HEK293 (cell line): ENCODE data around the gene CMTM4.
A peak's percentile ranks its signal among the peaks of the same experiment; 100 is the strongest.

Experiments used
- SCRT2 ChIP-seq: fragments of 450-650 bp; formaldehyde crosslinking; IDR thresholded peaks from 2 replicates; pipeline ENCODE4 v1.5.1; 2016; ENCODE audit warnings: missing biosample characterization, missing genetic modification characterization
- ZBTB1 ChIP-seq: fragments of 450-650 bp; formaldehyde crosslinking; IDR thresholded peaks from 2 replicates; pipeline ENCODE4 v1.5.1; 2016; ENCODE audit warnings: missing biosample characterization, missing genetic modification characterization
- ZBTB17 ChIP-seq: fragments of 450-650 bp; formaldehyde crosslinking; IDR thresholded peaks from 2 replicates; pipeline ENCODE4 v1.5.1; 2016; ENCODE audit warnings: missing biosample characterization, missing genetic modification characterization
- ZEB2 ChIP-seq: fragments of 450-650 bp; formaldehyde crosslinking; IDR thresholded peaks from 2 replicates; pipeline ENCODE4 v1.5.1; 2016; ENCODE audit warnings: missing biosample characterization, missing genetic modification characterization
- ZFP3 ChIP-seq: fragments of 450-650 bp; formaldehyde crosslinking; IDR thresholded peaks from 2 replicates; pipeline ENCODE4 v1.5.1; 2016; ENCODE audit warnings: low read depth, missing biosample characterization, missing genetic modification characterization
- ZNF184 ChIP-seq: fragments of 450-650 bp; IDR thresholded peaks from 2 replicates; pipeline ENCODE4 v1.5.1; 2018; ENCODE audit warnings: missing biosample characterization, mild to moderate bottlenecking, missing genetic modification characterization
- ZNF211 ChIP-seq: fragments of 450-650 bp; formaldehyde crosslinking; IDR thresholded peaks from 2 replicates; pipeline ENCODE4 v1.5.1; 2016; ENCODE audit warnings: low read depth, missing biosample characterization, missing genetic modification characterization
- ZNF324 ChIP-seq: fragments of 450-650 bp; formaldehyde crosslinking; IDR thresholded peaks from 2 replicates; pipeline ENCODE4 v1.5.1; 2016; ENCODE audit warnings: missing biosample characterization, missing genetic modification characterization
- ZNF423 ChIP-seq: fragments of 450-650 bp; formaldehyde crosslinking; IDR thresholded peaks from 2 replicates; pipeline ENCODE4 v1.5.1; 2016; ENCODE audit warnings: missing biosample characterization, missing genetic modification characterization
- ZNF510 ChIP-seq: fragments of 450-650 bp; formaldehyde crosslinking; IDR thresholded peaks from 2 replicates; pipeline ENCODE4 v1.5.1; 2018; ENCODE audit warnings: mild to moderate bottlenecking, missing genetic modification characterization, missing biosample characterization; ENCODE audit not compliant: insufficient replicate concordance
- ZNF529 ChIP-seq: fragments of 450-650 bp; formaldehyde crosslinking; IDR thresholded peaks from 2 replicates; pipeline ENCODE4 v1.5.1; 2017; ENCODE audit warnings: missing genetic modification characterization, missing biosample characterization; ENCODE audit not compliant: insufficient replicate concordance
- ZNF530 ChIP-seq: fragments of 450-650 bp; formaldehyde crosslinking; IDR thresholded peaks from 2 replicates; pipeline ENCODE4 v1.5.1; 2016; ENCODE audit warnings: low read depth, missing biosample characterization, missing genetic modification characterization
- ZNF544 ChIP-seq: fragments of 450-650 bp; formaldehyde crosslinking; IDR thresholded peaks from 2 replicates; pipeline ENCODE4 v1.5.0; 2017; ENCODE audit warnings: missing biosample characterization, missing genetic modification characterization
- ZNF585B ChIP-seq: fragments of 450-650 bp; formaldehyde crosslinking; IDR thresholded peaks from 2 replicates; pipeline ENCODE4 v1.5.1; 2016; ENCODE audit warnings: missing biosample characterization, missing genetic modification characterization
- ZNF600 ChIP-seq: fragments of 450-650 bp; formaldehyde crosslinking; IDR thresholded peaks from 2 replicates; pipeline ENCODE4 v1.5.1; 2016; ENCODE audit warnings: missing biosample characterization, missing genetic modification characterization
- ZNF623 ChIP-seq: fragments of 450-650 bp; formaldehyde crosslinking; IDR thresholded peaks from 2 replicates; pipeline ENCODE4 v1.5.1; 2016; ENCODE audit warnings: missing biosample characterization, missing genetic modification characterization
- ZNF624 ChIP-seq: fragments of 450-650 bp; formaldehyde crosslinking; IDR thresholded peaks from 2 replicates; pipeline ENCODE4 v1.5.1; 2017; ENCODE audit warnings: missing biosample characterization, missing genetic modification characterization
- ZNF776 ChIP-seq: fragments of 450-650 bp; formaldehyde crosslinking; IDR thresholded peaks from 2 replicates; pipeline ENCODE4 v1.5.0; 2017; ENCODE audit warnings: missing biosample characterization, missing genetic modification characterization, borderline replicate concordance
- TF ChIP-seq, protein P1 (sequence below): fragments of 450-650 bp; formaldehyde crosslinking; IDR thresholded peaks from 2 replicates; pipeline ENCODE4 v1.5.1; 2016; ENCODE audit warnings: missing biosample characterization, missing genetic modification characterization
- TF ChIP-seq, protein P2 (sequence below): fragments of 450-650 bp; formaldehyde crosslinking; IDR thresholded peaks from 2 replicates; pipeline ENCODE4 v1.5.1; 2016; ENCODE audit warnings: missing biosample characterization, missing genetic modification characterization
- TF ChIP-seq, protein P3 (sequence below): IDR thresholded peaks from 2 replicates; pipeline ENCODE4 v1.6.1; 2011; ENCODE audit warnings: mild to moderate bottlenecking, low read depth, low read length, borderline replicate concordance
- TF ChIP-seq, protein P4 (sequence below): fragments of 450-650 bp; formaldehyde crosslinking; IDR thresholded peaks from 2 replicates; pipeline ENCODE4 v1.5.1; 2016; ENCODE audit warnings: missing biosample characterization, missing genetic modification characterization
- TF ChIP-seq, protein P5 (sequence below): fragments of 450-650 bp; formaldehyde crosslinking; IDR thresholded peaks from 2 replicates; pipeline ENCODE4 v1.5.1; 2016; ENCODE audit warnings: missing biosample characterization, missing genetic modification characterization
- TF ChIP-seq, protein P6 (sequence below): fragments of 450-650 bp; formaldehyde crosslinking; IDR thresholded peaks from 2 replicates; pipeline ENCODE4 v1.5.1; 2016; ENCODE audit warnings: missing biosample characterization, missing genetic modification characterization, borderline replicate concordance

The CMTM4 gene

DNA sequence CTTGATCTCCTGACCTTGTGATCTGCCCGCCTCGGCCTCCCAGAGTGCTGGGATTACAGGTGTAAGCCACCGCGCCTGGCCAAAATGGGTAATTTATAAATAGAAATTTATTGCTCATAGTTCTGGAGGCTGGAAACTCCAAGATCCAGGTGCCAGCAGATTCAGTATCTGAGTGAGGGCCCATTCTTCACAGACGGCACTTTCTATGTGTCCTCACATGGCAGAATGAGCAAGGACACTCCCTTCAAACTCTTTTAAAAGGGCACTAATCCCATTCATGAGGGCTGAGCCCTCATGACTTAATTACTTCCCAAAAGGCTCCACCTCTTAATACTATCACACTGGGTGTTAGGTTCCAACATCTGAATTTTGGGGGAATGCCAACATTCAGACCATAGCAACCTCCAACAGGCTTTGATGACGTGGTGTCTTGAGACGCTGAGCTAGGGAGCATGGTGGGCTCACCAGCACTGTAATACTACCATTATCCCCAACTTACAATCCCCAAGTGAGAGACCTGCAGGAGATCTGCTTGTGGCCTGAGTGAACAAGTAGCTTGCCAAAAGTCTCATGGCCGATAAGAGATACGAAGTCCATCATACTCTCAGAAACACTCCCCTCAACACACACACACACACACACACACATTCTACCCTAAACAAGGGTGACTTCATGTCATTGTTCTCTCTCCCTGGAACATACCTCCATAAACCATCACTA lies 8.5 kb downstream of the CMTM4 start (continued):
- TF ChIP-seq ZNF776 (tag by site-specific recombination) (no peak), ZBTB17 (tag by site-specific recombination) (no peak), ZNF510 (tag by site-specific recombination) (no peak), ZNF211 (tag by site-specific recombination) (no peak), ZBTB1 (tag by site-specific recombination) (no peak), ZEB2 (tag by site-specific recombination) (0 out of 2 replicates have a peak, but pooled peaks have one; percentile 15), ZNF529 (tag by site-specific recombination) (no peak), ZNF423 (no peak), ZNF324 (tag by site-specific recombination) (no peak), ZNF530 (tag by site-specific recombination) (no peak), ZNF184 (tag by site-specific recombination) (no peak), ZNF600 (tag by site-specific recombination) (0 out of 2 replicates have a peak, but pooled peaks have one; percentile 45), ZFP3 (tag by site-specific recombination) (no peak), ZNF585B (no peak), SCRT2 (tag by site-specific recombination) (peak; percentile 25; the same call in 1 of the 2 replicates), ZNF623 (tag by site-specific recombination) (peak; percentile 13; the same call in 1 of the 2 replicates), ZNF624 (no peak), ZNF544 (tag by site-specific recombination) (no peak)
- TF ChIP-seq, protein P1, sequence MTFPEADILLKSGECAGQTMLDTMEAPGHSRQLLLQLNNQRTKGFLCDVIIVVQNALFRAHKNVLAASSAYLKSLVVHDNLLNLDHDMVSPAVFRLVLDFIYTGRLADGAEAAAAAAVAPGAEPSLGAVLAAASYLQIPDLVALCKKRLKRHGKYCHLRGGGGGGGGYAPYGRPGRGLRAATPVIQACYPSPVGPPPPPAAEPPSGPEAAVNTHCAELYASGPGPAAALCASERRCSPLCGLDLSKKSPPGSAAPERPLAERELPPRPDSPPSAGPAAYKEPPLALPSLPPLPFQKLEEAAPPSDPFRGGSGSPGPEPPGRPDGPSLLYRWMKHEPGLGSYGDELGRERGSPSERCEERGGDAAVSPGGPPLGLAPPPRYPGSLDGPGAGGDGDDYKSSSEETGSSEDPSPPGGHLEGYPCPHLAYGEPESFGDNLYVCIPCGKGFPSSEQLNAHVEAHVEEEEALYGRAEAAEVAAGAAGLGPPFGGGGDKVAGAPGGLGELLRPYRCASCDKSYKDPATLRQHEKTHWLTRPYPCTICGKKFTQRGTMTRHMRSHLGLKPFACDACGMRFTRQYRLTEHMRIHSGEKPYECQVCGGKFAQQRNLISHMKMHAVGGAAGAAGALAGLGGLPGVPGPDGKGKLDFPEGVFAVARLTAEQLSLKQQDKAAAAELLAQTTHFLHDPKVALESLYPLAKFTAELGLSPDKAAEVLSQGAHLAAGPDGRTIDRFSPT: no peak
- TF ChIP-seq, protein P2, sequence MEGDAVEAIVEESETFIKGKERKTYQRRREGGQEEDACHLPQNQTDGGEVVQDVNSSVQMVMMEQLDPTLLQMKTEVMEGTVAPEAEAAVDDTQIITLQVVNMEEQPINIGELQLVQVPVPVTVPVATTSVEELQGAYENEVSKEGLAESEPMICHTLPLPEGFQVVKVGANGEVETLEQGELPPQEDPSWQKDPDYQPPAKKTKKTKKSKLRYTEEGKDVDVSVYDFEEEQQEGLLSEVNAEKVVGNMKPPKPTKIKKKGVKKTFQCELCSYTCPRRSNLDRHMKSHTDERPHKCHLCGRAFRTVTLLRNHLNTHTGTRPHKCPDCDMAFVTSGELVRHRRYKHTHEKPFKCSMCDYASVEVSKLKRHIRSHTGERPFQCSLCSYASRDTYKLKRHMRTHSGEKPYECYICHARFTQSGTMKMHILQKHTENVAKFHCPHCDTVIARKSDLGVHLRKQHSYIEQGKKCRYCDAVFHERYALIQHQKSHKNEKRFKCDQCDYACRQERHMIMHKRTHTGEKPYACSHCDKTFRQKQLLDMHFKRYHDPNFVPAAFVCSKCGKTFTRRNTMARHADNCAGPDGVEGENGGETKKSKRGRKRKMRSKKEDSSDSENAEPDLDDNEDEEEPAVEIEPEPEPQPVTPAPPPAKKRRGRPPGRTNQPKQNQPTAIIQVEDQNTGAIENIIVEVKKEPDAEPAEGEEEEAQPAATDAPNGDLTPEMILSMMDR (tag by site-specific recombination): no peak
- TF ChIP-seq, protein P3, sequence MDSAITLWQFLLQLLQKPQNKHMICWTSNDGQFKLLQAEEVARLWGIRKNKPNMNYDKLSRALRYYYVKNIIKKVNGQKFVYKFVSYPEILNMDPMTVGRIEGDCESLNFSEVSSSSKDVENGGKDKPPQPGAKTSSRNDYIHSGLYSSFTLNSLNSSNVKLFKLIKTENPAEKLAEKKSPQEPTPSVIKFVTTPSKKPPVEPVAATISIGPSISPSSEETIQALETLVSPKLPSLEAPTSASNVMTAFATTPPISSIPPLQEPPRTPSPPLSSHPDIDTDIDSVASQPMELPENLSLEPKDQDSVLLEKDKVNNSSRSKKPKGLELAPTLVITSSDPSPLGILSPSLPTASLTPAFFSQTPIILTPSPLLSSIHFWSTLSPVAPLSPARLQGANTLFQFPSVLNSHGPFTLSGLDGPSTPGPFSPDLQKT: no peak
- TF ChIP-seq, protein P4, sequence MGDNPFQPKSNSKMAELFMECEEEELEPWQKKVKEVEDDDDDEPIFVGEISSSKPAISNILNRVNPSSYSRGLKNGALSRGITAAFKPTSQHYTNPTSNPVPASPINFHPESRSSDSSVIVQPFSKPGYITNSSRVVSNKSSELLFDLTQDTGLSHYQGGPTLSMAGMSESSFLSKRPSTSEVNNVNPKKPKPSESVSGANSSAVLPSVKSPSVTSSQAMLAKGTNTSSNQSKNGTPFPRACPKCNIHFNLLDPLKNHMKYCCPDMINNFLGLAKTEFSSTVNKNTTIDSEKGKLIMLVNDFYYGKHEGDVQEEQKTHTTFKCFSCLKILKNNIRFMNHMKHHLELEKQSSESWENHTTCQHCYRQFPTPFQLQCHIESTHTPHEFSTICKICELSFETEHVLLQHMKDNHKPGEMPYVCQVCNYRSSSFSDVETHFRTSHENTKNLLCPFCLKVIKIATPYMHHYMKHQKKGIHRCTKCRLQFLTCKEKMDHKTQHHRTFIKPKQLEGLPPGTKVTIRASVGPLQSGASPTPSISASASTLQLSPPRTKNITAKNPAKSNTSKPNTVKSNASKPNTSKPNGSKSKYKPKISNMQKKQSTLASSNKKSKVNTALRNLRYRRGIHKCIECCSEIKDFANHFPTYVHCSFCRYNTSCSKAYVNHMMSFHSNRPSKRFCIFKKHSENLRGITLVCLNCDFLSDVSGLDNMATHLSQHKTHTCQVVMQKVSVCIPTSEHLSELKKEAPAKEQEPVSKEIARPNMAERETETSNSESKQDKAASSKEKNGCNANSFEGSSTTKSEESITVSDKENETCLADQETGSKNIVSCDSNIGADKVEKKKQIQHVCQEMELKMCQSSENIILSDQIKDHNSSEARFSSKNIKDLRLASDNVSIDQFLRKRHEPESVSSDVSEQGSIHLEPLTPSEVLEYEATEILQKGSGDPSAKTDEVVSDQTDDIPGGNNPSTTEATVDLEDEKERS (tag by site-specific recombination): no peak
- TF ChIP-seq, protein P5, sequence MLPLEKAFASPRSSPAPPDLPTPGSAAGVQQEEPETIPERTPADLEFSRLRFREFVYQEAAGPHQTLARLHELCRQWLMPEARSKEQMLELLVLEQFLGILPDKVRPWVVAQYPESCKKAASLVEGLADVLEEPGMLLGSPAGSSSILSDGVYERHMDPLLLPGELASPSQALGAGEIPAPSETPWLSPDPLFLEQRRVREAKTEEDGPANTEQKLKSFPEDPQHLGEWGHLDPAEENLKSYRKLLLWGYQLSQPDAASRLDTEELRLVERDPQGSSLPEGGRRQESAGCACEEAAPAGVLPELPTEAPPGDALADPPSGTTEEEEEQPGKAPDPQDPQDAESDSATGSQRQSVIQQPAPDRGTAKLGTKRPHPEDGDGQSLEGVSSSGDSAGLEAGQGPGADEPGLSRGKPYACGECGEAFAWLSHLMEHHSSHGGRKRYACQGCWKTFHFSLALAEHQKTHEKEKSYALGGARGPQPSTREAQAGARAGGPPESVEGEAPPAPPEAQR: no peak; the same call in 1 of the 2 replicates
- TF ChIP-seq, protein P6, sequence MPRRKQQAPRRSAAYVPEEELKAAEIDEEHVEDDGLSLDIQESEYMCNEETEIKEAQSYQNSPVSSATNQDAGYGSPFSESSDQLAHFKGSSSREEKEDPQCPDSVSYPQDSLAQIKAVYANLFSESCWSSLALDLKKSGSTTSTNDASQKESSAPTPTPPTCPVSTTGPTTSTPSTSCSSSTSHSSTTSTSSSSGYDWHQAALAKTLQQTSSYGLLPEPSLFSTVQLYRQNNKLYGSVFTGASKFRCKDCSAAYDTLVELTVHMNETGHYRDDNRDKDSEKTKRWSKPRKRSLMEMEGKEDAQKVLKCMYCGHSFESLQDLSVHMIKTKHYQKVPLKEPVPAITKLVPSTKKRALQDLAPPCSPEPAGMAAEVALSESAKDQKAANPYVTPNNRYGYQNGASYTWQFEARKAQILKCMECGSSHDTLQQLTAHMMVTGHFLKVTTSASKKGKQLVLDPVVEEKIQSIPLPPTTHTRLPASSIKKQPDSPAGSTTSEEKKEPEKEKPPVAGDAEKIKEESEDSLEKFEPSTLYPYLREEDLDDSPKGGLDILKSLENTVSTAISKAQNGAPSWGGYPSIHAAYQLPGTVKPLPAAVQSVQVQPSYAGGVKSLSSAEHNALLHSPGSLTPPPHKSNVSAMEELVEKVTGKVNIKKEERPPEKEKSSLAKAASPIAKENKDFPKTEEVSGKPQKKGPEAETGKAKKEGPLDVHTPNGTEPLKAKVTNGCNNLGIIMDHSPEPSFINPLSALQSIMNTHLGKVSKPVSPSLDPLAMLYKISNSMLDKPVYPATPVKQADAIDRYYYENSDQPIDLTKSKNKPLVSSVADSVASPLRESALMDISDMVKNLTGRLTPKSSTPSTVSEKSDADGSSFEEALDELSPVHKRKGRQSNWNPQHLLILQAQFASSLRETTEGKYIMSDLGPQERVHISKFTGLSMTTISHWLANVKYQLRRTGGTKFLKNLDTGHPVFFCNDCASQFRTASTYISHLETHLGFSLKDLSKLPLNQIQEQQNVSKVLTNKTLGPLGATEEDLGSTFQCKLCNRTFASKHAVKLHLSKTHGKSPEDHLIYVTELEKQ (tag by site-specific recombination): peak; percentile 37; the same call in 1 of the 2 replicates
